Neural cell (in vitro differentiated cells): ENCODE measurements around the gene KCNQ5. TPM values are rescaled to one million over a fixed set of nuclear protein-coding genes. Genes with fewer than 3 reads are reported as not detected.

Experiments
- H2AFZ ChIP-seq: fragments of 200-600, 300-800 bp; sonication (generic), shearing (Covaris generic); 2 replicates; pipeline ENCODE4 v1.6.0; 2014; ENCODE audit warnings: low read depth, mild to moderate bottlenecking, antibody characterized with exemption, low read length, moderate library complexity
- H3F3A ChIP-seq: fragments of 200-600 bp; shearing (Covaris generic); 2 replicates; pipeline ENCODE4 v1.6.1; 2016; ENCODE audit warnings: mild to moderate bottlenecking, moderate library complexity, mixed read lengths, antibody characterized with exemption, low read length; ENCODE audit not compliant: insufficient read depth, poor library complexity, severe bottlenecking
- H3K27ac ChIP-seq: fragments of 200-600, 300-800 bp; sonication (generic), shearing (Covaris generic); 2 replicates; pipeline ENCODE4 v1.5.1; 2014; ENCODE audit warnings: mild to moderate bottlenecking, low read length, moderate library complexity
- H3K27me3 ChIP-seq: fragments of 300-800, 200-600 bp; sonication (generic), shearing (Covaris generic); 2 replicates; pipeline ENCODE4 v1.6.0; 2014; ENCODE audit warnings: mild to moderate bottlenecking, low read depth, low read length, moderate library complexity; ENCODE audit not compliant: insufficient read depth
- H3K36me3 ChIP-seq: fragments of 300-800, 200-600 bp; sonication (generic), shearing (Covaris generic); 2 replicates; pipeline ENCODE4 v1.5.1; 2014; ENCODE audit warnings: mild to moderate bottlenecking, antibody characterized with exemption, low read length, moderate library complexity; ENCODE audit not compliant: insufficient read depth
- H3K4me2 ChIP-seq: fragments of 300-800, 200-600 bp; sonication (generic), shearing (Covaris generic); 2 replicates; pipeline ENCODE4 v1.6.0; 2014; ENCODE audit warnings: mild to moderate bottlenecking, low read length
- H3K4me3 ChIP-seq: fragments of 300-800, 200-600 bp; sonication (generic), shearing (Covaris generic); 2 replicates; pipeline ENCODE4 v1.5.1; 2014; ENCODE audit warnings: mild to moderate bottlenecking, low read length, moderate library complexity
- H3K79me2 ChIP-seq: fragments of 200-600 bp; shearing (Covaris generic); replicated peaks from 2 replicates; pipeline ENCODE4 v1.6.0; 2014; ENCODE audit warnings: mild to moderate bottlenecking, low read length, moderate library complexity; ENCODE audit not compliant: insufficient read depth
- H3K9ac ChIP-seq: fragments of 300-800, 200-600 bp; sonication (generic), shearing (Covaris generic); 2 replicates; pipeline ENCODE4 v1.6.1; 2016; ENCODE audit warnings: mild to moderate bottlenecking, low read length, mixed read lengths
- H3K9me2 ChIP-seq: fragments of 200-600 bp; shearing (Covaris generic); 2 replicates; pipeline ENCODE4 v1.6.1; 2016; ENCODE audit warnings: mild to moderate bottlenecking, low read length, mixed read lengths; ENCODE audit not compliant: insufficient read depth
- H3K9me3 ChIP-seq: fragments of 200-600, 300-800 bp; sonication (generic), shearing (Covaris generic); 2 replicates; pipeline ENCODE4 v1.6.1; 2016; ENCODE audit warnings: mild to moderate bottlenecking, mixed run types, low read length, moderate library complexity, mixed read lengths
- H4K20me1 ChIP-seq: fragments of 200-600 bp; shearing (Covaris generic); 2 replicates; pipeline ENCODE4 v1.6.1; 2016; ENCODE audit warnings: mild to moderate bottlenecking, mixed run types; ENCODE audit not compliant: insufficient read depth
- EP300 ChIP-seq: fragments of 450-650 bp; conservative IDR thresholded peaks from 2 replicates; pipeline ENCODE4 v1.6.1; 2014; ENCODE audit warnings: antibody characterized with exemption, mild to moderate bottlenecking, moderate library complexity; ENCODE audit not compliant: poor library complexity, severe bottlenecking
- EZH2 ChIP-seq: fragments of 200-600, 300-800 bp; shearing (Covaris generic), sonication (generic); IDR thresholded peaks from 2 replicates; pipeline ENCODE4 v1.6.1; 2014; ENCODE audit warnings: antibody characterized with exemption, low read length, borderline replicate concordance, mild to moderate bottlenecking; ENCODE audit not compliant: insufficient read depth, poor library complexity, severe bottlenecking
- MXI1 ChIP-seq: fragments of 450-650 bp; conservative IDR thresholded peaks from 2 replicates; pipeline ENCODE4 v1.6.1; 2014; ENCODE audit warnings: antibody characterized with exemption, mild to moderate bottlenecking; ENCODE audit not compliant: poor library complexity, severe bottlenecking
- POLR2AphosphoS5 ChIP-seq: IDR thresholded peaks from 2 replicates; pipeline ENCODE4 v1.6.1; 2012
- RAD21 ChIP-seq: fragments of 450-650 bp; conservative IDR thresholded peaks from 2 replicates; pipeline ENCODE4 v1.6.1; 2014; ENCODE audit warnings: antibody characterized with exemption, mild to moderate bottlenecking, moderate library complexity
- SMC3 ChIP-seq: fragments of 450-650 bp; conservative IDR thresholded peaks from 2 replicates; pipeline ENCODE4 v1.6.1; 2014; ENCODE audit warnings: antibody characterized with exemption, mild to moderate bottlenecking, moderate library complexity; ENCODE audit not compliant: poor library complexity
- TAF1 ChIP-seq: IDR thresholded peaks from 2 replicates; pipeline ENCODE4 v1.6.1; 2012; ENCODE audit warnings: low read depth
- polyA plus RNA-seq: library from polyadenylated mRNA; depleted of rRNA; stranded (reverse); fragments of >200 nt; gene quantifications from 2 replicates; pipeline ENCODE4 v1.2.3, GENCODE V29; 2014
- TF ChIP-seq, protein P1 (sequence below): IDR thresholded peaks from 2 replicates; pipeline ENCODE4 v1.6.1; 2012; ENCODE audit warnings: borderline replicate concordance
- TF ChIP-seq, protein P2 (sequence below): fragments of 450-650 bp; IDR thresholded peaks from 2 replicates; pipeline ENCODE4 v1.5.1; 2014; ENCODE audit warnings: antibody characterized with exemption, mild to moderate bottlenecking, moderate library complexity; ENCODE audit not compliant: poor library complexity, severe bottlenecking

KCNQ5 gene
- polyA plus RNA-seq, 1 donor from 2014 or later = 0.30 TPM

DNA sequence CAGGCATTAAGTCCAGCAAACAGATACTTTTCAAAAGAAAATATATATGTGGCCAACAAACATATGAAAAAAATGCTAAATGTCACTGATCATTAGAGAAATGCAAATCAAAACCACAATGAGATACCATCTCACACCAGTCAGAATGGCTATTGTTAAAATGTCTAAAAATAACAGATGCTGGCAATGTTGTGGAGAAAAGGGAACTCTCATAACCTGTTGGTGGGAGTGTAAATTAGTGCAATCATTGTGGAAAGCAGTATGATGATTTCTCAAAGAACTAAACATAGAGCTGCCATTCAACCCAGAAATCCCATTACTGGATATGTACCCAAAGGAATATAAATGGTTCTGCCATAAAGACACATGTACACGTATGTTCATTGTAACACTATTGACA lies 20.6 kb downstream of the KCNQ5 start:
- Histone ChIP-seq H3K27me3 (no peaks in the 10 kb centered on the region), H2AFZ (no peak overlapping the region), H3K9ac (no peak overlapping the region), H3K4me3 (no peak overlapping the region), H3K9me3 (no peaks in the 10 kb centered on the region), H3K27ac (no peak overlapping the region), H3K36me3 (no peaks in the 10 kb centered on the region), H3K9me2 (no peaks in the 10 kb centered on the region), H3F3A (no peaks in the 10 kb centered on the region), H3K79me2 (no peaks in the 10 kb centered on the region), H4K20me1 (no peaks in the 10 kb centered on the region), H3K4me2 (no peak overlapping the region)
- TF ChIP-seq EP300 (no peak), MXI1 (no peak), SMC3 (no peak), TAF1 (no peak)

DNA sequence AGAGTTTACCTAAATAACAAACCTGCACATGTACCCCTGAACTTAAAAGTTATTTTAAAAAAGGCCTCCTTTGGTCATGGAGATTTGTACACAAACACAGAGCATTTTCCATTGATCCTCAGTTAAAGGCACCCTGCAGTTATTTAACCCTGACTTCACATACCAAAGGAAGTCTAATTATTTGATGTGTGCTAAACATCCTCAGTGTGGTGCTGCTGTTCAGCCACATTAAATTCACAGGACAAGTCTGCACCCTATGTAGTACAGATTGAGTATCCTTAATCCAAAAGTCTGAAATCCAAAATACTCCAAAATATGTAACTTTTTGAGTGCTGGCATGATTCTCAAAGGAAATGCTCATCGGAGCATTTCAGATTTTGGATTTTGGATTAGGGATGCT lies 21.4 kb downstream of the KCNQ5 start:
- Histone ChIP-seq H3K9me2 (no peaks in the 10 kb centered on the region), H3K27me3 (no peaks in the 10 kb centered on the region), H3K4me2 (no peak overlapping the region), H3K36me3 (no peaks in the 10 kb centered on the region), H3K9ac (no peak overlapping the region), H3K79me2 (no peaks in the 10 kb centered on the region), H3K4me3 (no peak overlapping the region), H2AFZ (no peak overlapping the region), H4K20me1 (no peaks in the 10 kb centered on the region), H3K9me3 (no peaks in the 10 kb centered on the region), H3F3A (no peaks in the 10 kb centered on the region), H3K27ac (no peak overlapping the region)
- TF ChIP-seq EP300 (no peak), POLR2AphosphoS5 (no peak), TAF1 (no peak)
- TF ChIP-seq, protein P1, sequence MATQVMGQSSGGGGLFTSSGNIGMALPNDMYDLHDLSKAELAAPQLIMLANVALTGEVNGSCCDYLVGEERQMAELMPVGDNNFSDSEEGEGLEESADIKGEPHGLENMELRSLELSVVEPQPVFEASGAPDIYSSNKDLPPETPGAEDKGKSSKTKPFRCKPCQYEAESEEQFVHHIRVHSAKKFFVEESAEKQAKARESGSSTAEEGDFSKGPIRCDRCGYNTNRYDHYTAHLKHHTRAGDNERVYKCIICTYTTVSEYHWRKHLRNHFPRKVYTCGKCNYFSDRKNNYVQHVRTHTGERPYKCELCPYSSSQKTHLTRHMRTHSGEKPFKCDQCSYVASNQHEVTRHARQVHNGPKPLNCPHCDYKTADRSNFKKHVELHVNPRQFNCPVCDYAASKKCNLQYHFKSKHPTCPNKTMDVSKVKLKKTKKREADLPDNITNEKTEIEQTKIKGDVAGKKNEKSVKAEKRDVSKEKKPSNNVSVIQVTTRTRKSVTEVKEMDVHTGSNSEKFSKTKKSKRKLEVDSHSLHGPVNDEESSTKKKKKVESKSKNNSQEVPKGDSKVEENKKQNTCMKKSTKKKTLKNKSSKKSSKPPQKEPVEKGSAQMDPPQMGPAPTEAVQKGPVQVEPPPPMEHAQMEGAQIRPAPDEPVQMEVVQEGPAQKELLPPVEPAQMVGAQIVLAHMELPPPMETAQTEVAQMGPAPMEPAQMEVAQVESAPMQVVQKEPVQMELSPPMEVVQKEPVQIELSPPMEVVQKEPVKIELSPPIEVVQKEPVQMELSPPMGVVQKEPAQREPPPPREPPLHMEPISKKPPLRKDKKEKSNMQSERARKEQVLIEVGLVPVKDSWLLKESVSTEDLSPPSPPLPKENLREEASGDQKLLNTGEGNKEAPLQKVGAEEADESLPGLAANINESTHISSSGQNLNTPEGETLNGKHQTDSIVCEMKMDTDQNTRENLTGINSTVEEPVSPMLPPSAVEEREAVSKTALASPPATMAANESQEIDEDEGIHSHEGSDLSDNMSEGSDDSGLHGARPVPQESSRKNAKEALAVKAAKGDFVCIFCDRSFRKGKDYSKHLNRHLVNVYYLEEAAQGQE = no peak

DNA sequence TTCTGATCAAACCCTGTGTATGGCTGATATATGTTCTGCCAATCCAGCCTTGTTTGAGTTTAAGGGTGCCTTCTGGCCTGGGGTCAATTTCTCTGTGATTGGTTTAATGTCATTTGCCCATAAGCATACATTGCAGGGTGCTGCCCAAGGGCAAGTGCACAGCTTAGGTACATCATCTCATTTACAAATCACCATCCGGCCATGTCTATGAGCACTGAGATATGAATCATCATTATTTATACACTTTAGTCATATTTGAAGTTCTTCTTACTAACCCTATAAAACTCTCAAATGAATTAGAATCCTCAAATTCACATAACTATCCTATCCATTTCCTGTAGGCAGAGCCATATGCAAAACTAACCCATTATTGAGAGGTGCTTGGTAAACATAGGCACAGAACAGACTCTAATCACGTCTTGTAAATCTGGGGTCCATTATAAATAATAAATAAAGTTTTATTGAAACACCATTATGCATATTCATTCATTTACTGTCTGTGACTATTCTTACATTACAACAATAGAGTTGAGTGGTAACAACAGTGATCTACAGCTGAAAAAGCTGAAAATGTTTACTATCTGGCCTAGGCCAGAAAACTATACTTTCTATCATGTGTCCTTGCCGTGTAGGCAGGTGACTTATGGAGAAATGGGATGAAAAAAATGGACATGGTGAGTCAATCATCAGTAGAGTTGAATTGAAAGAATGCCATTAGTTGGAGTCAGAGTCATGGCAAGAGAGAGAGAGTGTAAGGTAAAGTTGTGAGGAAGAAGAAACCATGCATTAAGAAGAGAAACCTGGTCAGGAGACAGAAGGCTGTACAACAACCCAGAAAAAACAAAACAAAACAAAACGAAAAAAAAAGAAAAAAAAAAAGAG lies 25.0 kb downstream of the KCNQ5 start:
- Histone ChIP-seq H3K27me3 (no peaks in the 10 kb centered on the region), H4K20me1 (no peaks in the 10 kb centered on the region), H3K9ac (no peak overlapping the region), H3F3A (no peaks in the 10 kb centered on the region), H3K27ac (no peak overlapping the region), H3K36me3 (no peaks in the 10 kb centered on the region), H3K9me3 (no peaks in the 10 kb centered on the region), H2AFZ (no peak overlapping the region), H3K79me2 (no peaks in the 10 kb centered on the region), H3K4me3 (no peak overlapping the region), H3K9me2 (no peaks in the 10 kb centered on the region), H3K4me2 (no peak overlapping the region)
- TF ChIP-seq EP300 = no peak
- TF ChIP-seq EZH2 = no peak
- TF ChIP-seq, protein P2, sequence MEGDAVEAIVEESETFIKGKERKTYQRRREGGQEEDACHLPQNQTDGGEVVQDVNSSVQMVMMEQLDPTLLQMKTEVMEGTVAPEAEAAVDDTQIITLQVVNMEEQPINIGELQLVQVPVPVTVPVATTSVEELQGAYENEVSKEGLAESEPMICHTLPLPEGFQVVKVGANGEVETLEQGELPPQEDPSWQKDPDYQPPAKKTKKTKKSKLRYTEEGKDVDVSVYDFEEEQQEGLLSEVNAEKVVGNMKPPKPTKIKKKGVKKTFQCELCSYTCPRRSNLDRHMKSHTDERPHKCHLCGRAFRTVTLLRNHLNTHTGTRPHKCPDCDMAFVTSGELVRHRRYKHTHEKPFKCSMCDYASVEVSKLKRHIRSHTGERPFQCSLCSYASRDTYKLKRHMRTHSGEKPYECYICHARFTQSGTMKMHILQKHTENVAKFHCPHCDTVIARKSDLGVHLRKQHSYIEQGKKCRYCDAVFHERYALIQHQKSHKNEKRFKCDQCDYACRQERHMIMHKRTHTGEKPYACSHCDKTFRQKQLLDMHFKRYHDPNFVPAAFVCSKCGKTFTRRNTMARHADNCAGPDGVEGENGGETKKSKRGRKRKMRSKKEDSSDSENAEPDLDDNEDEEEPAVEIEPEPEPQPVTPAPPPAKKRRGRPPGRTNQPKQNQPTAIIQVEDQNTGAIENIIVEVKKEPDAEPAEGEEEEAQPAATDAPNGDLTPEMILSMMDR = no peak
- TF ChIP-seq TAF1 = no peak
- TF ChIP-seq MXI1 = no peak
- TF ChIP-seq RAD21 = no peak
